Measurements from ENCODE around the gene GARNL3.

- TF ChIP-seq CTCF (IDR thresholded peaks at IDR 0.05; ENCODE audit: low read length) (no peak), EZH2 (IDR thresholded peaks at IDR 0.05; ENCODE audit: borderline replicate concordance, low read length) (no peak)
Measured at GRCh38 chr9:127262602-127263001, 2.0 kb upstream of the GARNL3 start.

Measured in OCI-LY1 (cell line).